Stimulated activated CD8-positive, alpha-beta memory T cell treated with anti-CD3 and anti-CD28 coated beads, Interleukin-15, amount 100 ng/mL, for 48 hours (primary cell): Measurements from ENCODE around the gene ICAM5.
"Not testable (repeated sequence)": the region's sequence is repeated elsewhere in the genome, so short reads cannot be mapped to it uniquely, and the experiment has no call there.

ENCODE experiments used
- DNase-seq, 2 donors: peaks; one replicate each; pipeline ENCODE4 v3.0.0-alpha.2; 2020; ENCODE audit warnings: low read depth in 2 of 2

ICAM5 gene

DNA sequence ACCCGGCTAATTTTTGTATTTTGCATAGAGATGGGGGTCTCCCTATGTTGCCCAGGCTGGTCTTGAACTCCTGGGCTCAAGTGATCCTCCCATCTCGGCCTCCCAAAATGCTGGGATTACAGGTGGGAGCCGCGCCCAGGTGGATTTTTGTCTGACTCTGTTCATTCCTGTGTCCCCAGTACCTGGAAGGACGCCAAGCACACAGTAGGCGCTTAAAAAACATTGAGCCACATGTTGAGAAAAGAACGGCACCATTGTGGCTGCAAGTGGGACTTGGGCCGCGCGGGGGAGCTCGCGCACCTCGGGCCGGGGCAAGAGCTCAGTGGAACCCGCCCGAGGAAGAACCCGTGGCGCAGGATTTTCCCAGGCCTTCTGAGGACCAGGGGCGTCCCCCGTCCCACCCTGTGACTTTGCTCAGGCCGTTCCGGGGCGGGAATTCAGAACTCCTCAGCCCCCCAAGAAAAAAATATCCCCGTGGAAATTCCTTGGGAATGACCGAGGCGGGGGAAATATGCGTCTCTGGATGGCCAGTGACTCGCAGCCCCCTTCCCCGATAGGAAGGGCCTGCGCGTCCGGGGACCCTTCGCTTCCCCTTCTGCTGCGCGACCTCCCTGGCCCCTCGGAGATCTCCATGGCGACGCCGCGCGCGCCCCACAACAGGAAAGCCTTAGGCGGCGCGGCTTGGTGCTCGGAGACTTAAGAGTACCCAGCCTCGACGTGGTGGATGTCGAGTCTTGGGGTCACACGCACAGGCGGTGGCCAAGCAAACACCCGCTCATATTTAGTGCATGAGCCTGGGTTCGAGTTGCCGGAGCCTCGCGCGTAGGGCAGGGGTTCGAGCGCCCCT, 20.2 kb upstream of the ICAM5 start:
- peak; percentile 76 to 81 for DNase-seq

DNA sequence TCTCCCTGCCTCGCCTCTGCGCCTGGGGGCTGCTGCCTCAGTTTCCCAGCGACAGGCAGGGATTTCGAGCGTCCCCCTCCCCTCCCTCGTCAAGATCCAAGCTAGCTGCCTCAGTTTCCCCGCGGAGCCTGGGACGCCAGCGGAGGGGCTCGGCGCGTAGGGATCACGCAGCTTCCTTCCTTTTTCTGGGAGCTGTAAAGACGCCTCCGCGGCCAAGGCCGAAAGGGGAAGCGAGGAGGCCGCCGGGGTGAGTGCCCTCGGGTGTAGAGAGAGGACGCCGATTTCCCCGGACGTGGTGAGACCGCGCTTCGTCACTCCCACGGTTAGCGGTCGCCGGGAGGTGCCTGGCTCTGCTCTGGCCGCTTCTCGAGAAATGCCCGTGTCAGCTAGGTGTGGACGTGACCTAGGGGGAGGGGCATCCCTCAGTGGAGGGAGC, 19.6 kb upstream of the ICAM5 start:
- DNase-seq: peak; percentile 83

DNA sequence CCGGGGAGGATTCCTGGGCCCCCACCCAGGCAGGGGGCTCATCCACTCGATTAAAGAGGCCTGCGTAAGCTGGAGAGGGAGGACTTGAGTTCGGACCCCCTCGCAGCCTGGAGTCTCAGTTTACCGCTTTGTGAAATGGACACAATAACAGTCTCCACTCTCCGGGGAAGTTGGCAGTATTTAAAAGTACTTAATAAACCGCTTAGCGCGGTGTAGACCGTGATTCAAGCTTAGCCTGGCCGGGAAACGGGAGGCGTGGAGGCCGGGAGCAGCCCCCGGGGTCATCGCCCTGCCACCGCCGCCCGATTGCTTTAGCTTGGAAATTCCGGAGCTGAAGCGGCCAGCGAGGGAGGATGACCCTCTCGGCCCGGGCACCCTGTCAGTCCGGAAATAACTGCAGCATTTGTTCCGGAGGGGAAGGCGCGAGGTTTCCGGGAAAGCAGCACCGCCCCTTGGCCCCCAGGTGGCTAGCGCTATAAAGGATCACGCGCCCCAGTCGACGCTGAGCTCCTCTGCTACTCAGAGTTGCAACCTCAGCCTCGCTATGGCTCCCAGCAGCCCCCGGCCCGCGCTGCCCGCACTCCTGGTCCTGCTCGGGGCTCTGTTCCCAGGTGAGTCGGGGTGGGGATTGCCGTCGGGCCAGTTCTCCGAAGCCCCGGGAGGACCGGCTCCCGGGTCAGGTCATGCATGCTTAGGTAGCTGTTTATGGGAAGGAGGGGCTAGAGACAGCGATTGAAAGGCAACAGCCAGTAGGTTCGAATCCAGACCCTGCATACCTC, 18.9 kb upstream of the ICAM5 start, which contains the start of gene ICAM1:
Gene ICAM1 (plus strand): TSS at position 505 of the 779 bp plus-strand sequence. CDS start 40 bp downstream, at position 545.
- DNase-seq: peak; percentile 76 to 77

DNA sequence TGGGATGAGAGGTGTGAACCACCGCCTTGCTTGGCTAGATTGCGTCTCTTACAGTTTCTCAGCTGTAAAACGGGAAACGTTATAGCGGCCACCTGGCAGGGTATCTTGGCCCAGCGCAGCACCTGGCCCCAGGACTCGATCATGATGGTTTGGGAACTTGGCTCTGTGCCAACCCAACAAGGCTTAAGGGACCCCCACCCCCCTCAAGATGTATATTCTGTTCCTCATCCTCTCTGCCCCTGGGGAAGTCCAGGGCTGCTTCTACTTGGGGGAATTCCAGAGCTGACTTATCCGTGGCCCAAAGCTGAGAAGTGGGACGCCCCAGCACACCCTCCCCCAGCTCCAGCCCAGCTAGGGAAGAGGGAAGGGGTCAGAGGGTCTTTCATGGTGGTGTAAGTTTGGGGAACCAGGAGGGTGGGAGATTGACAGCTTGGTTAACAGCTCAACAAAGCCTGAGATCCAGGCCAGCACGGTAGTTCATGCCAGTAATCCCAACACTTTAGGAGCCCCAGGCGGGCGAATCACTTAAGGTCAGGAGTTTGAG, 18.1 kb upstream of the ICAM5 start:
- DNase-seq: no peak

DNA sequence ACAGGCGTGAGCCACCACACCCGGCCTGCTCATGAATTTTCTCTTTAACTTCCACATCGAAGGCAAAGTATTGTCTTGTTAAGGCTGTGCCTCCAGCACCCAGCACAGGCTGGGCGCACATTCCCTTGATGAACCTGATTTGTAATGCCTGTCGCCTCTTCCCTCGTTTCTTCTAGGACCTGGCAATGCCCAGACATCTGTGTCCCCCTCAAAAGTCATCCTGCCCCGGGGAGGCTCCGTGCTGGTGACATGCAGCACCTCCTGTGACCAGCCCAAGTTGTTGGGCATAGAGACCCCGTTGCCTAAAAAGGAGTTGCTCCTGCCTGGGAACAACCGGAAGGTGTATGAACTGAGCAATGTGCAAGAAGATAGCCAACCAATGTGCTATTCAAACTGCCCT, 15.2 kb upstream of the ICAM5 start:
- DNase-seq: no peak

DNA sequence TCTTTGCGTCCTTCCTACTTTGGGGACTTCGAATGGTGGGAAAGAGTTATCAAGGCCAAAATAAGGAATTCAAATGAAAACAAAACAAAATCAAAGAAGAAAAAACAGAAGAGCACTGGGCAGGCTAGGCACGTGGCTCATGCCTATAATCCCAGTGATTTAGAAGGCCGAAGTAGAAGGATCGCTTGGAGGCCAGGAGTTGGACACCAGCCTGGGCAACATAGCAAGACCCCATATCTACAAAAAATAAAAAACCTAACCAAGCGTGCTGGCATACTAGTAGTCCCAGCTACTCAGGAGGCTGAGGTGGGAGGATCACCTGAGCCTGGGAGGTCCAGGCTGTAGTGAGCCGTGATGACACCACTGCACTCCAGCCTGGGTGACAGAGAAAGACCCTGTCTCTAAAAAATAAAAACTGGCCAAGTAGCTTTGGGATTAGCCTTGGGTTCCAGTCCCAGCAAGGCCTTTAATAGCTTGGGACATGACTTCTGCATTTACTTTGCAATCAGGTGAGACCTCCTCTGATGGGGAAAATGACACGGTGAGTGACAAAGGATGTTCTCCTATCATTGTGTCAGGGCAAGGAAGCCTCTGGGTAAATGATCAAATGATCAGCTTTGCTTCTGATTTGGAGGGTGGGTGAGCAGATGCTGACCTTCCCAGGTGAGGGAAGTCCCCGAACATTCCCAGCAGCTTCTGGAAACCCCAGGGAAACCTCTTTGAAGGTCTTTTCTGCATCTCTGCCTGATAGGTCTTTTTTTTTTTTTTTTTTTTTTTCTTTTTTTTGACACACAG, 11.8 kb upstream of the ICAM5 start:
- no peak for DNase-seq

DNA sequence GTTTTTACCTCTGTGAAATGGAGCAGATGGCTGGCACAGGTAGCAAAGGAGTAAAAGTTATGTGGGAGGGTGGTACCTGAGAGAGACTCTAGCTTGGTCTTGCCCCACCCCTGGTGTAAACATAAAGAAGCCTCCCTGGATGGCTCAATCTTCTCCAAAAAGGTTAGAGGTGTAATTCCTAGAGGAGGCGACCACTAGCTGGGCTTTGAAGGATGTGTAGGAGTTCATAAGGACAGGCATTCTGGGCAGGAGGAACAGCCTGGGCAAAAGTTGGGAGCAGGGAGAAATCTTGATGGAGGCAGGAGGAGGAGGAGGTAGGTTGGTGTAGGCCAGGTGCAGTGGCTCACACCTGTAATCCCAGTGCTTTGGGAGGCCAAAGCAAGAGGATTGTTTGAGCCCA, 10.8 kb upstream of the ICAM5 start:
- DNase-seq: no peak

DNA sequence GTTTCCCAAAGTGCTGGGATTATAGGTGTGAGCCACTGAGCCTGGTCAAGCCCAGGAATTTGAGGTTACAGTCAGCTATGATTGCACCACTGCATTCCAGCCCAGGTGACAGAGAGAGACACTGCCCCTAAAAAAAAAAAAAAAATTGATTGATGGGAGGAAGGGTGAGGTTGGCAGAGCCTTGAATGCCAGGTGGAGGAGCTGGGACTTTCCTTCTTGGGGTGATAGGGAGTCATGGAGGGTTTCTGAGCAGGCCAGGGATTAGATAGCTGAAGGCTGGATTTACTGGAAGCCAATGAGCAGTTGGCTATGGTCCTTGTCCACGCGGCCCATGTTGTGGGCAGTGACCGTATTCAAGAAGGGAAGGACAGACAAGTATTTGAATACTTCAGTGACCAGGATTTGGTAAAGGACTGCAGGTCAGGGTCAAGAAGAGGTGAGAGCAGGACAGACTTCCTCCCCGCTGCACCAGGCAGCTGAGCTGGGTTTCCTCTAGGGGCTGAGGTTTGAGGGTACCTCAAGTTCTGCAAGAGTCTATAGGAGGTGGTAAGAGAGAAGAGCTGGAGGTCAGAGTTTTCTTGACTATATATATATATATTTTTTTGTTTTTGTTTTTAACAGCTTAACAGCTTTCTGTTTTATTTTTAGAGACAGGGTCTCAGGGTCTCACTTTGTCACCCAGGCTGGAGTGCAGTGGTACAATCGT, 9.9 kb upstream of the ICAM5 start:
- no peak for DNase-seq

DNA sequence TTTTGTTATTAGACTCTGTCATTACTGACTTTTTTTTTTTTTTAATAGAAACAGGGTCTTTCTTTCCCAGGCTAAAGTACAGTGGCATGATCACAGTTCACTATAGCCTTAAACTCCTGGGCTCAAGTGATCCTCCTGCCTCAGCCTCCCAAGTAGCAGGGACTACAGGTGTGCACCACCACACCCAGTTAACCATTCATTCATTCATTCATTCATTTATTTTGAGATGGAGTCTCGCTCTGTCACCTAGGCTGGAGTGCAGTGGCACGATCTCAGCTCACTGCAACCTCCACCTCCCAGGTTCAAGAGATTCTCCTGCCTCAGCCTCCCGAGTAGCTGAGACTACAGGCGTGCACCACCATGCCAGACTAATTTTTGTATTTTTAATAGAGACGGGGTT, 7.7 kb upstream of the ICAM5 start:
- DNase-seq: not testable (repeated sequence)

DNA sequence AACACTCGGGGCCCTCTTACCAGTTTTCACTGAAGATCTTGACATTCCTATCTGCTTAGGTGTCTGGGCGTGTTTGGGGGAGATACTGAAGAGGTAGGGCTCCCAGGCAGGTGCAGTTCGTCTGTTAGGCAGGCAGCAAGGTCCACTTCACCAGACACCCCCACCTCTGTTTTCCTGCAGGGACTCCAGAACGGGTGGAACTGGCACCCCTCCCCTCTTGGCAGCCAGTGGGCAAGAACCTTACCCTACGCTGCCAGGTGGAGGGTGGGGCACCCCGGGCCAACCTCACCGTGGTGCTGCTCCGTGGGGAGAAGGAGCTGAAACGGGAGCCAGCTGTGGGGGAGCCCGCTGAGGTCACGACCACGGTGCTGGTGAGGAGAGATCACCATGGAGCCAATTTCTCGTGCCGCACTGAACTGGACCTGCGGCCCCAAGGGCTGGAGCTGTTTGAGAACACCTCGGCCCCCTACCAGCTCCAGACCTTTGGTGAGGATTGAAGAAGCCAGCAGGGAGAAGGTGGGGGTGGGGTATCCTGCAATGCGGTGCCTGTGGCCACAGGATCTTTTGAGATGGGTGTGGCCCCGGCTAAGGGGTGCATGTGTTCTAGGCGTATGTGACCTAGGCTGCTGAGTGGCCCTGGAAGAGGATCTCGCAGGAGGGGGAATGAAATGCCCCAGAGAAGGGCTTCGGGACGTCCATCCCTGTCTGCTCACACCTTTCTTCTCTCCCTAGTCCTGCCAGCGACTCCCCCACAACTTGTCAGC, 6.3 kb upstream of the ICAM5 start:
- no peak for DNase-seq

DNA sequence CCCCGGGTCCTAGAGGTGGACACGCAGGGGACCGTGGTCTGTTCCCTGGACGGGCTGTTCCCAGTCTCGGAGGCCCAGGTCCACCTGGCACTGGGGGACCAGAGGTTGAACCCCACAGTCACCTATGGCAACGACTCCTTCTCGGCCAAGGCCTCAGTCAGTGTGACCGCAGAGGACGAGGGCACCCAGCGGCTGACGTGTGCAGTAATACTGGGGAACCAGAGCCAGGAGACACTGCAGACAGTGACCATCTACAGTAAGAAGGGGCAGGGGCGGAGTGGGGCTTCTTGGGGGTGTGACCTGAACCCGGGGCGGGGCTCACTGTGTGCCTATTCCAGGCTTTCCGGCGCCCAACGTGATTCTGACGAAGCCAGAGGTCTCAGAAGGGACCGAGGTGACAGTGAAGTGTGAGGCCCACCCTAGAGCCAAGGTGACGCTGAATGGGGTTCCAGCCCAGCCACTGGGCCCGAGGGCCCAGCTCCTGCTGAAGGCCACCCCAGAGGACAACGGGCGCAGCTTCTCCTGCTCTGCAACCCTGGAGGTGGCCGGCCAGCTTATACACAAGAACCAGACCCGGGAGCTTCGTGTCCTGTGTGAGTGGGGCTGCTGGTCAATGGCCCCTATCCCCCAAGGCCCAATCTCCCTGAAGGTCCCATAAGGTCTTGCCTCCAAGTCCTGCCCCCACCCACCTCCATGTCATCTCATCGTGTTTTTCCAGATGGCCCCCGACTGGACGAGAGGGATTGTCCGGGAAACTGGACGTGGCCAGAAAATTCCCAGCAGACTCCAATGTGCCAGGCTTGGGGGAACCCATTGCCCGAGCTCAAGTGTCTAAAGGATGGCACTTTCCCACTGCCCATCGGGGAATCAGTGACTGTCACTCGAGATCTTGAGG, 5.4 kb upstream of the ICAM5 start:
- no peak for DNase-seq

DNA sequence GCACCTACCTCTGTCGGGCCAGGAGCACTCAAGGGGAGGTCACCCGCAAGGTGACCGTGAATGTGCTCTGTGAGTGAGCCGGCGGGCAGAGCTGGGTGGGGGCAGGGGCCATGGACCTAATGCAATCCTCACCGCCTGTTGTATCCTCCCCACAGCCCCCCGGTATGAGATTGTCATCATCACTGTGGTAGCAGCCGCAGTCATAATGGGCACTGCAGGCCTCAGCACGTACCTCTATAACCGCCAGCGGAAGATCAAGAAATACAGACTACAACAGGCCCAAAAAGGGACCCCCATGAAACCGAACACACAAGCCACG, 4.8 kb upstream of the ICAM5 start:
- no peak for DNase-seq

DNA sequence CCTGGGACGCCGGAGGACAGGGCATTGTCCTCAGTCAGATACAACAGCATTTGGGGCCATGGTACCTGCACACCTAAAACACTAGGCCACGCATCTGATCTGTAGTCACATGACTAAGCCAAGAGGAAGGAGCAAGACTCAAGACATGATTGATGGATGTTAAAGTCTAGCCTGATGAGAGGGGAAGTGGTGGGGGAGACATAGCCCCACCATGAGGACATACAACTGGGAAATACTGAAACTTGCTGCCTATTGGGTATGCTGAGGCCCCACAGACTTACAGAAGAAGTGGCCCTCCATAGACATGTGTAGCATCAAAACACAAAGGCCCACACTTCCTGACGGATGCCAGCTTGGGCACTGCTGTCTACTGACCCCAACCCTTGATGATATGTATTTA, 4.4 kb upstream of the ICAM5 start:
- DNase-seq: no peak

DNA sequence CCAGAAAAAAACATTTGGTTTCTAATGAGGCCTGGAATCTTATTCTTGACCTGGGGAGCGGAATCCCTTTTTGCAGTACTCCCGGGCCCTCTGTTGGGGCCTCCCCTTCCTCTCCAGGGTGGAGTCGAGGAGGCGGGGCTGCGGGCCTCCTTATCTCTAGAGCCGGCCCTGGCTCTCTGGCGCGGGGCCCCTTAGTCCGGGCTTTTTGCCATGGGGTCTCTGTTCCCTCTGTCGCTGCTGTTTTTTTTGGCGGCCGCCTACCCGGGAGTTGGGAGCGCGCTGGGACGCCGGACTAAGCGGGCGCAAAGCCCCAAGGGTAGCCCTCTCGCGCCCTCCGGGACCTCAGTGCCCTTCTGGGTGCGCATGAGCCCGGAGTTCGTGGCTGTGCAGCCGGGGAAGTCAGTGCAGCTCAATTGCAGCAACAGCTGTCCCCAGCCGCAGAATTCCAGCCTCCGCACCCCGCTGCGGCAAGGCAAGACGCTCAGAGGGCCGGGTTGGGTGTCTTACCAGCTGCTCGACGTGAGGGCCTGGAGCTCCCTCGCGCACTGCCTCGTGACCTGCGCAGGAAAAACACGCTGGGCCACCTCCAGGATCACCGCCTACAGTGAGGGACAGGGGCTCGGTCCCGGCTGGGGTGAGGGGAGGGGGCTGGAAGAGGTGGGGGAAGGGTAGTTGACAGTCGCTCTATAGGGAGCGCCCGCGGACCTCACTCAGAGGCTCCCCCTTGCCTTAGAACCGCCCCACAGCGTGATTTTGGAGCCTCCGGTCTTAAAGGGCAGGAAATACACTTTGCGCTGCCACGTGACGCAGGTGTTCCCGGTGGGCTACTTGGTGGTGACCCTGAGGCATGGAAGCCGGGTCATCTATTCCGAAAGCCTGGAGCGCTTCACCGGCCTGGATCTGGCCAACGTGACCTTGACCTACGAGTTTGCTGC, 2.7 kb upstream of the ICAM5 start, which contains the start of gene ICAM4:
Gene ICAM4 (plus strand): TSS at position 153 of the 935 bp plus-strand sequence. CDS start 58 bp downstream, at position 211.
- no peak for DNase-seq

DNA sequence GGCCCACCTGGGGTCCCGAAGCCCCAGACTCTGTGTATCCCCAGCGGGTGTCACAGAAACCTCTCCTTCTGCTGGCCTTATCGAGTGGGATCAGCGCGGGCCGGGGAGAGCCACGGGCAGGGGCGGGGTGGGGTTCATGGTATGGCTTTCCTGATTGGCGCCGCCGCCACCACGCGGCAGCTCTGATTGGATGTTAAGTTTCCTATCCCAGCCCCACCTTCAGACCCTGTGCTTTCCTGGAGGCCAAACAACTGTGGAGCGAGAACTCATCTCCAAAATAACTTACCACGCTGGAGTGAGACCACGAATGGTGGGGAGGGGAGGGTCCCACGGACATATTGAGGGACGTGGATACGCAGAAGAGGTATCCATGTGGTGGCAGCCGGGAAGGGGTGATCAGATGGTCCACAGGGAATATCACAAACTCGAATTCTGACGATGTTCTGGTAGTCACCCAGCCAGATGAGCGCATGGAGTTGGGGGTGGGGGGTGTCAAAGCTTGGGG, 1.0 kb upstream of the ICAM5 start:
- DNase-seq: no peak

DNA sequence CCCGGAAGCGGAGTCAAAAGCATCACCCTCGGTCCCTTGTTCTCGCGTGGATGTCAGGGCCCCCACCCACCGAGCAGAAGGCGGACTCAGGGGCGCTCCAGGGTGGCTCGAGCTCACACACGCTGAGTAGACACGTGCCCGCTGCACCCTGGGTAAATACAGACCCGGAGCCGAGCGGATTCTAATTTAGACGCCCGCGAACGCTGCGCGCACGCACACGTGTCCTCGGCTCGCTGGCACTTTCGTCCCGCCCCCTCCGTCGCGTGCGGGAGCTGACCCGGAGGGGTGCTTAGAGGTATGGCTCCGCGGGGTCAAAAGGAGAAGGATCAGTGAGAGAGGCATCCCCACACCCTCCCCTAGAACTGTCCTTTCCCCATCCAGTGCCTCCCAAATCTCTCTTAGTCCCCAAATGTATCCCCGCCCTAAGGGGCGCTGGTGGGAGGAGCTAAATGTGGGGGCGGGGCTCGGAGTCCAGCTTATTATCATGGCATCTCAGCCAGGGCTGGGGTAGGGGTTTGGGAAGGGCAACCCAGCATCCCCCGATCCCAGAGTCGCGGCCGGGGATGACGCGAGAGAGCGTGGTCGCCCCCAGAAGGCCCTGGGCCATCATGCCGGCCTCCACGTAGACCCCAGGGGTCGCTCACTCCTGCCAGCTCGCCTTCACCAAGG, 451 bp upstream of the ICAM5 start:
- peak in 1 of 2 donors; percentile 64 for DNase-seq

DNA sequence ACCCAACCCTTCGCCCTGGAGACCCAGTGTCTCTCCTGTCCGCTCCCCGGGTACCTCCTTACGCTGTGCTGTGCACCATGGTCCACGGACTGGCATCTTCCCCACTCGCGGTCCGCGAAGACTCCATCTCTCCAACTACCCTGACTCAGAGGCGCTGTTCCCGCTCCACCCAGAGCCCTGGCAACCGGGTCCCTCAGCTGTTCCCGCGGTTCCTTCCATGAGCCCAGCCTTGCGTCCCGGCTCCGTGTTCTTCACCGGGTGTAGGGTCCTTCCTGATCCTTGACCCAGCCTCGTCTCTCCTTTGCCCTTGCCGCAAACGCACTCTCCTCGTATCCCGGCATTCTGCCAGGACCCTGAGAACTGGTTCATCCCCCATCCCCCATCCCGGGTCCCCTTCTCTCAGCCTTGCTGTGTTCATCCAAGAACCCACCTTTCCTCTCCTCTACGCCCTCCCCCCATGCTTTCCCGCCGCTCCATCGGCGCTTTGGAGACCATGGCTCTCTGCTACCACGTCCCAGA, 664 bp downstream of the ICAM5 start:
- no peak for DNase-seq
